PC-9 (cell line): ENCODE measurements around the gene LRP3. TPM values are rescaled to one million over a fixed set of nuclear protein-coding genes. Genes with fewer than 3 reads are reported as not detected.

Experiments
- BruUV-seq: library from RNA; stranded (reverse); fragments of 400-500 nt; replicated peaks from 2 replicates; lab custom pipeline; 2021; lab: Mats Ljungman, UMichigan
- CTCF ChIA-PET: fragments of 300-600 bp; sonication (Branson Sonifier 250); formaldehyde crosslinking; loops from one replicate; lab custom pipeline; 2022; ENCODE audit warnings: antibody characterized with exemption; lab: Charles Lee
- POLR2A ChIA-PET: fragments of 300-600 bp; sonication (Branson Sonifier 250); formaldehyde crosslinking; loops from one replicate; lab custom pipeline; 2022; ENCODE audit warnings: antibody characterized with exemption; ENCODE audit not compliant: unreplicated experiment; lab: Charles Lee
- DNase-seq, 2 experiments: peaks; one replicate each; pipeline versions ENCODE4 v3.0.0 to v3.0.0-alpha.2; 2015 to 2022; ENCODE audit warnings: mixed read lengths in 1 of 2
- H2AFZ ChIP-seq: fragments of 200-600 bp; sonication (generic); 2 replicates; pipeline ENCODE4 v1.8.1; 2017; ENCODE audit warnings: antibody characterized with exemption
- H3F3A ChIP-seq: fragments of 200-600 bp; sonication (generic); 2 replicates; pipeline ENCODE4 v1.8.1; 2017; ENCODE audit warnings: antibody characterized with exemption, mild to moderate bottlenecking, low read depth; ENCODE audit not compliant: insufficient read depth
- H3K27ac ChIP-seq: fragments of 200-600 bp; sonication (generic); 2 replicates; pipeline ENCODE4 v1.6.1; 2016; ENCODE audit warnings: mixed run types
- H3K27me3 ChIP-seq: fragments of 200-600 bp; sonication (generic); 2 replicates; pipeline ENCODE4 v1.6.1; 2016; ENCODE audit warnings: low read depth, mixed run types; ENCODE audit not compliant: insufficient read depth
- H3K36me3 ChIP-seq: fragments of 200-600 bp; sonication (generic); 2 replicates; pipeline ENCODE4 v1.6.1; 2016; ENCODE audit warnings: low read depth, mixed run types
- H3K4me1 ChIP-seq: fragments of 200-600 bp; sonication (generic); replicated peaks from 2 replicates; pipeline ENCODE4 v1.6.1; 2016; ENCODE audit warnings: mixed run types; ENCODE audit not compliant: insufficient read depth
- H3K4me2 ChIP-seq: fragments of 200-600 bp; sonication (generic); 2 replicates; pipeline ENCODE4 v1.6.1; 2017; ENCODE audit warnings: mixed run types
- H3K4me3 ChIP-seq: fragments of 200-600 bp; sonication (generic); 2 replicates; pipeline ENCODE4 v1.6.1; 2016; ENCODE audit warnings: mixed run types
- H3K79me2 ChIP-seq: fragments of 200-600 bp; sonication (generic); 2 replicates; pipeline ENCODE4 v1.6.1; 2017; ENCODE audit warnings: low read depth, mixed run types
- H3K9me2 ChIP-seq: fragments of 200-600 bp; sonication (generic); 2 replicates; pipeline ENCODE4 v1.8.1; 2017; ENCODE audit warnings: mild to moderate bottlenecking; ENCODE audit not compliant: insufficient read depth
- H3K9me3 ChIP-seq: fragments of 200-600 bp; sonication (generic); 2 replicates; pipeline ENCODE4 v1.8.1; 2016; ENCODE audit warnings: low read depth; ENCODE audit not compliant: insufficient read depth
- H4K20me1 ChIP-seq: fragments of 200-600 bp; sonication (generic); 2 replicates; pipeline ENCODE4 v1.8.1; 2017; ENCODE audit not compliant: insufficient read depth
- EZH2 ChIP-seq: fragments of 200-600 bp; sonication (generic); IDR thresholded peaks from 2 replicates; pipeline ENCODE4 v1.8.0; 2017; ENCODE audit warnings: antibody characterized with exemption, low read depth
- intact Hi-C: fragments of 100-400 bp; cut with micrococcal nuclease; formaldehyde crosslinking; loops from one replicate; pipeline ENCODE4 v1.10.0; 2022; ENCODE audit not compliant: unreplicated experiment
- total RNA-seq: library from RNA; stranded (reverse); gene quantifications from 2 replicates; pipeline ENCODE4 v1.2.3, GENCODE V29; 2021
- TF ChIP-seq, protein P1 (sequence below): fragments of 200-600 bp; sonication (generic); conservative IDR thresholded peaks from 2 replicates; pipeline ENCODE4 v1.6.1; 2017; ENCODE audit warnings: mixed run types, antibody characterized with exemption, mild to moderate bottlenecking, moderate library complexity

LRP3 gene
- total RNA-seq, 1 experiment from 2014 or later = 2.3 TPM

DNA sequence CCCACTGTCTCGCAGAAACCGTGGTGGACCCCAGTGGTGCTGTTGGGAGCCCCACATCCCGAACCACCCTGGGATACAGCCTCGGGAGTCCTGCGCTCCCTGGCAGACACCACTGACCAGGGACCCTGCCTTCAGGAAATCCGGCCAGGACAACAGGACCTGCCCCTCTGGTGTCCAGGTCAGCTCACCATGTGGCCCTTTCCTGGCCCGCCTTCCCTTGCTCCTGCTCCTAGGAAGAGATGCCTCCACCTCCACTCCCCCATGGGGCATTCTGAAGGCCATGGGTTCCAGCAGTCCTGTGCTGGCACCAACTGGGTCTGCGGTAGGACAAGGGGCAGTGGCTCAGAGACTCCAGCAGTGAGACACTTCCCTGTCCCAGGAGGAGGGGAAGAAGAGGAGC, 54.0 kb downstream of the LRP3 start:
- H3K4me2 ChIP-seq = no peak overlapping the region
- intact Hi-C loops = no loop called here
- CTCF ChIA-PET = no interaction called here

DNA sequence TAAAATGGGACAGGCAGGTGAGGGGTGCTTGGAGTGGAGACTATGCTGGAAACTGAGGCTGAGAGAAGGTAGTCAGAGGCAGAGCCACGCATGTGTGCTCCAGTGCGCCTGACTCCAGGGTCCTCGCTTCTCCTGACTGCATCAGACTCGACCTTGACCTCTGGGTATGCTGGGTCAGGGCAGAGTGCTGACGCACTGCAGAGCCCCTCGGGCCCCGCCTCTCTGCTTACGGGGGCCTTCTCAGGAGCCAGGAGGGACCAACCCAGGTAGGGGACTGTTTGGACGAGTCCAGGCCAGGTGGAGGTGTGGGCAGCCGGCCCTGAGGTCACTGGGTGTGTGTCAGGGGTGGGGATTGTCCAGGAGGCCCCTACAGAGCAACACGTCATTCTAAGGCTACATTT, 54.4 kb downstream of the LRP3 start:
- no peak for TF ChIP-seq EZH2
- TF ChIP-seq, protein P1, sequence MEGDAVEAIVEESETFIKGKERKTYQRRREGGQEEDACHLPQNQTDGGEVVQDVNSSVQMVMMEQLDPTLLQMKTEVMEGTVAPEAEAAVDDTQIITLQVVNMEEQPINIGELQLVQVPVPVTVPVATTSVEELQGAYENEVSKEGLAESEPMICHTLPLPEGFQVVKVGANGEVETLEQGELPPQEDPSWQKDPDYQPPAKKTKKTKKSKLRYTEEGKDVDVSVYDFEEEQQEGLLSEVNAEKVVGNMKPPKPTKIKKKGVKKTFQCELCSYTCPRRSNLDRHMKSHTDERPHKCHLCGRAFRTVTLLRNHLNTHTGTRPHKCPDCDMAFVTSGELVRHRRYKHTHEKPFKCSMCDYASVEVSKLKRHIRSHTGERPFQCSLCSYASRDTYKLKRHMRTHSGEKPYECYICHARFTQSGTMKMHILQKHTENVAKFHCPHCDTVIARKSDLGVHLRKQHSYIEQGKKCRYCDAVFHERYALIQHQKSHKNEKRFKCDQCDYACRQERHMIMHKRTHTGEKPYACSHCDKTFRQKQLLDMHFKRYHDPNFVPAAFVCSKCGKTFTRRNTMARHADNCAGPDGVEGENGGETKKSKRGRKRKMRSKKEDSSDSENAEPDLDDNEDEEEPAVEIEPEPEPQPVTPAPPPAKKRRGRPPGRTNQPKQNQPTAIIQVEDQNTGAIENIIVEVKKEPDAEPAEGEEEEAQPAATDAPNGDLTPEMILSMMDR = no peak
- intact Hi-C loops = no loop called here
- Histone ChIP-seq H3K27me3 (no peaks in the 10 kb centered on the region), H3K9me2 (no peaks in the 10 kb centered on the region), H4K20me1 (no peaks in the 10 kb centered on the region), H3K9me3 (no peaks in the 10 kb centered on the region), H3K4me1 (peaks cover 8% of the 10 kb centered on the region; the same call in 1 of the 2 replicates), H3F3A (peaks cover 10% of the 10 kb centered on the region; the same call in 1 of the 2 replicates), H3K79me2 (no peaks in the 10 kb centered on the region), H3K4me2 (0 out of 2 replicates have a peak overlapping the region, but pooled peaks have one; percentile 69), H3K4me3 (no peak overlapping the region), H2AFZ (no peak overlapping the region), H3K27ac (no peak overlapping the region), H3K36me3 (no peaks in the 10 kb centered on the region)
- ChIA-PET CTCF (no interaction called here), POLR2A (no interaction called here)
- BruUV-seq = no TSS peak
- no peak for DNase-seq

More for the DNA sequence above, 54.0 kb downstream of the LRP3 start:
- TF ChIP-seq, protein P1 = no peak
- TF ChIP-seq EZH2 = no peak
- Histone ChIP-seq H3K9me3 (no peaks in the 10 kb centered on the region), H3F3A (peaks cover 10% of the 10 kb centered on the region; the same call in 1 of the 2 replicates), H2AFZ (no peak overlapping the region), H3K4me3 (no peak overlapping the region), H3K27me3 (no peaks in the 10 kb centered on the region), H4K20me1 (no peaks in the 10 kb centered on the region), H3K79me2 (no peaks in the 10 kb centered on the region), H3K9me2 (no peaks in the 10 kb centered on the region), H3K4me1 (peaks cover 8% of the 10 kb centered on the region; the same call in 1 of the 2 replicates), H3K27ac (no peak overlapping the region), H3K36me3 (no peaks in the 10 kb centered on the region)
- POLR2A ChIA-PET = no interaction called here
- BruUV-seq = no TSS peak
- DNase-seq = no peak

DNA sequence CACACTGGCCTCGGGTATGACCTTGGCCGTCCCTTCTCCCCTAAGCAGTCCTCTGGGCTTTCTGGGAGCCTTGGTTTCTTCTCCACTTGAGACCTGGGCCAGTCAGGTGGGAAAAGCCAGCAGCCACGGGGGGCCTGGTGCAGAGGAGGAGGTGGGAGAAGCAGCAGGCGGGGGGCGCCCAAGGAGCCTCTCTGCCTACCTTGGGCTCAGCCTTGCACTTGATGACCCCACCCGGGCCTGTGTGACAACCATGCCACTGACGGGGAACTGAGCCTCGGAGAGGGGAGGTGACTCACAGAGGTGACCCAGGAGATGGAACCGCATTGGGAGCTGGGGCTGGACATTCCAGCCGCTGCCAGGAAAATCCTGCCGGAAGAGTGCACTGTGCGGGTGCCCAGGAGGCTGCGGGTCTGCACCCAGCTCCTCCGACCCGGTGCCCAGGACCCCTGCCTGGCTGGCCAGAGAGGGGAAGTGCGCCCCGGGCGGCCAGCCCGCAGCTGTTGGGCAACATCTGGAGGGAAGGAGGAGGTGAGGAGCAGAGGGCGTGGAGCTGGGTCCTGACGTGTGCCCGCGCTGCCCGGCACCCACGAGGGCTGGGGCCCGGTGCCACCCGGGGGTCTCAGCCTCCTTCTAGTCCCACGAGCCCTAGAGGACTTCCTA, 55.0 kb downstream of the LRP3 start:
- H2AFZ ChIP-seq = no peak overlapping the region

More for the DNA sequence above, 55.0 kb downstream of the LRP3 start:
- CTCF ChIA-PET = no interaction called here
- Histone ChIP-seq H3K4me3 (peak overlapping the region; percentile 27; the same call in 1 of the 2 replicates), H3K36me3 (no peaks in the 10 kb centered on the region), H3K4me1 (peaks cover 8% of the 10 kb centered on the region; the same call in 1 of the 2 replicates), H3K4me2 (peak overlapping the region; percentile 69), H3K27me3 (no peaks in the 10 kb centered on the region), H3F3A (peaks cover 10% of the 10 kb centered on the region; the same call in 1 of the 2 replicates), H3K79me2 (no peaks in the 10 kb centered on the region), H3K9me3 (no peaks in the 10 kb centered on the region), H4K20me1 (no peaks in the 10 kb centered on the region), H3K9me2 (no peaks in the 10 kb centered on the region), H3K27ac (no peak overlapping the region)
- TF ChIP-seq, protein P1 = no peak
- no peak for TF ChIP-seq EZH2
- POLR2A ChIA-PET = interaction anchor here (0.5 kb wide), 1 partner anchor 54 kb away, joined by 3 read pairs; no protein-coding TSS in a partner anchor
- DNase-seq = peak; percentile 61
- no TSS peak for BruUV-seq
- intact Hi-C loops = no loop called here
